Hepatocyte (in vitro differentiated cells): ENCODE measurements around the gene FAIM. TPM values are rescaled to one million over a fixed set of nuclear protein-coding genes. Genes with fewer than 3 reads are reported as not detected.
"Not testable (repeated sequence)": the region's sequence is repeated elsewhere in the genome, so short reads cannot be mapped to it uniquely, and the experiment has no call there.

Source experiments
- DNase-seq: peaks from one replicate; pipeline ENCODE4 v3.0.0-alpha.2; 2016; ENCODE audit warnings: low spot score
- H2AFZ ChIP-seq: fragments of 200-600 bp; sonication (generic); 2 replicates; pipeline ENCODE4 v1.6.0; 2016; ENCODE audit warnings: antibody characterized with exemption, mild to moderate bottlenecking
- H3K27ac ChIP-seq: fragments of 200-600 bp; sonication (generic); 2 replicates; pipeline ENCODE4 v1.5.1; 2016; ENCODE audit warnings: mild to moderate bottlenecking
- H3K27me3 ChIP-seq: fragments of 200-600 bp; sonication (generic); 2 replicates; pipeline ENCODE4 v1.6.1; 2016
- H3K36me3 ChIP-seq: fragments of 200-600 bp; sonication (generic); replicated peaks from 2 replicates; pipeline ENCODE4 v1.5.1; 2016; ENCODE audit warnings: low read depth; ENCODE audit not compliant: insufficient read depth
- H3K4me1 ChIP-seq: fragments of 200-600 bp; sonication (generic); 2 replicates; pipeline ENCODE4 v1.5.1; 2016; ENCODE audit warnings: mild to moderate bottlenecking, moderate library complexity; ENCODE audit not compliant: insufficient read depth
- H3K4me2 ChIP-seq: fragments of 200-600 bp; sonication (generic); 2 replicates; pipeline ENCODE4 v1.6.0; 2016
- H3K4me3 ChIP-seq: fragments of 200-600 bp; sonication (generic); 2 replicates; pipeline ENCODE4 v1.5.1; 2016; ENCODE audit warnings: mild to moderate bottlenecking
- H3K79me2 ChIP-seq: fragments of 200-600 bp; sonication (generic); 2 replicates; pipeline ENCODE4 v1.6.0; 2017; ENCODE audit warnings: mild to moderate bottlenecking
- H3K9me2 ChIP-seq: fragments of 200-600 bp; sonication (generic); replicated peaks from 2 replicates; pipeline ENCODE4 v1.6.0; 2017; ENCODE audit warnings: mild to moderate bottlenecking; ENCODE audit not compliant: insufficient read depth
- H3K9me3 ChIP-seq: fragments of 200-600 bp; sonication (generic); 2 replicates; pipeline ENCODE4 v1.5.1; 2016; ENCODE audit warnings: low read depth, mild to moderate bottlenecking
- H4K20me1 ChIP-seq: fragments of 200-600 bp; sonication (generic); 2 replicates; pipeline ENCODE4 v1.6.0; 2016; ENCODE audit warnings: mild to moderate bottlenecking; ENCODE audit not compliant: insufficient read depth, poor library complexity, severe bottlenecking
- EZH2 ChIP-seq: fragments of 200-600 bp; sonication (generic); IDR thresholded peaks from 2 replicates; pipeline ENCODE4 v1.6.1; 2016; ENCODE audit warnings: antibody characterized with exemption, mild to moderate bottlenecking, borderline replicate concordance
- EZH2phosphoT487 ChIP-seq: fragments of 200-600 bp; sonication (generic); IDR thresholded peaks from one replicate; pipeline ENCODE4 v1.6.1; 2018; ENCODE audit warnings: antibody characterized with exemption, mild to moderate bottlenecking, low read depth, moderate library complexity; ENCODE audit not compliant: unreplicated experiment, severe bottlenecking
- WGBS: methylation state at CpG from one replicate; pipeline ENCODE4 v1.1.6; 2016; ENCODE audit warnings: low lambda C conversion rate; ENCODE audit errors: missing lambda C conversion rate; 5-methylcytosine and 5-hydroxymethylcytosine counted together
- polyA plus RNA-seq: library from polyadenylated mRNA; unstranded; fragments of >200 nt; fragmentation: Nextera tagmentation; extraction: Ambion mirVana; gene quantifications from 2 replicates; pipeline ENCODE4 v1.2.1, GENCODE V29; 2016
- total RNA-seq: library from RNA; depleted of rRNA; stranded (reverse); fragments of >200 nt; gene quantifications from 2 replicates; pipeline ENCODE4 v1.2.3, GENCODE V29; 2014
- TF ChIP-seq, protein P1 (sequence below): fragments of 200-600 bp; sonication (generic); IDR thresholded peaks from 2 replicates; pipeline ENCODE4 v1.5.1; 2016; ENCODE audit warnings: antibody characterized with exemption, mild to moderate bottlenecking; ENCODE audit not compliant: poor library complexity

The FAIM gene, protein sequence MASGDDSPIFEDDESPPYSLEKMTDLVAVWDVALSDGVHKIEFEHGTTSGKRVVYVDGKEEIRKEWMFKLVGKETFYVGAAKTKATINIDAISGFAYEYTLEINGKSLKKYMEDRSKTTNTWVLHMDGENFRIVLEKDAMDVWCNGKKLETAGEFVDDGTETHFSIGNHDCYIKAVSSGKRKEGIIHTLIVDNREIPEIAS
- total RNA-seq (19.6 and 25.4 TPM in 2 replicates), polyA plus RNA-seq (17.4 and 17.7 TPM in 2 replicates)

DNA sequence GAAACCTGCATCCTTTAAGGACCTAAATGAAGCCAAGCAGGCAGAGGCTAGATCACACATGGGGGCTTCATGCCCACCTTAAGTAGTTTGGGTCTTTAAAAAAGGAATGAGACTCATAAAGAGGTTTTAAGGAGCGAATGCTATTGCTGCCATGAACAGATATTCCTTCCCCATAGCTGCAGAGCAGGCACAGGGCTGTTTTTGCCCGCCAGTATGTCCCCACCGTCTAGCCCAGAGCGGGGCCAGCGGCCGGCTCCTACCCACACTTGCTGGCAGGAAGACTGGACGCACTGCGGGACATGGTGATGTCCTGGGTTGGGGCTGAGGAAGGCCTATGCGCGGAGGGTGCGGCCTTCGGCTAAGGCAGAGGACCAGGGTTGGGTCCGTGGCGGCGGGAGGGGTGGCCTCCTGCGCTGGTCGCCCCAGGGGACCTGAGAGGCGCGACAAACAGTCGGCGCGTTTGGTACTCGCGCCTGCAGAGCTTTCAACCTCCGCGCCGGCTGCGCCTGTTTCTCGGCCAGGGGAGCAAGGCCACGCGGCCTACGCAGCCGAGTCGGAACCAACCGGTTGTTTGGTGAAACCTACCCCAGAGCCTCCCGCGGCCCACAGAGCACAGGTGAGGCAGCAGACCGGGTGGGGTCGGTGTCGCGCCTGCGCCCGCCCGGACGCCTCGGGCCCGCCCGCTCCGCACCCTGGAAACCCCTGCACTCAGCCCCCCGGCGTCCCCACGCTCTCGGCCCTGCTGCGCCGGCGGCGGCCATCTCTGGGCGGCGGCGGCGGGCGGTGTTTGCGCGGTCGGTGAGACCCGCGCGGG, at the start of gene FAIM:
Gene FAIM (plus strand): TSS at position 450 of the 814 bp plus-strand sequence. CDS start 10,956 bp downstream, outside the sequence.
- no peaks in the 10 kb centered on the region for H3K36me3 ChIP-seq
- H3K27me3 ChIP-seq, result no peaks in the 10 kb centered on the region
- H4K20me1 ChIP-seq, result no peaks in the 10 kb centered on the region
- TF ChIP-seq, protein P1, sequence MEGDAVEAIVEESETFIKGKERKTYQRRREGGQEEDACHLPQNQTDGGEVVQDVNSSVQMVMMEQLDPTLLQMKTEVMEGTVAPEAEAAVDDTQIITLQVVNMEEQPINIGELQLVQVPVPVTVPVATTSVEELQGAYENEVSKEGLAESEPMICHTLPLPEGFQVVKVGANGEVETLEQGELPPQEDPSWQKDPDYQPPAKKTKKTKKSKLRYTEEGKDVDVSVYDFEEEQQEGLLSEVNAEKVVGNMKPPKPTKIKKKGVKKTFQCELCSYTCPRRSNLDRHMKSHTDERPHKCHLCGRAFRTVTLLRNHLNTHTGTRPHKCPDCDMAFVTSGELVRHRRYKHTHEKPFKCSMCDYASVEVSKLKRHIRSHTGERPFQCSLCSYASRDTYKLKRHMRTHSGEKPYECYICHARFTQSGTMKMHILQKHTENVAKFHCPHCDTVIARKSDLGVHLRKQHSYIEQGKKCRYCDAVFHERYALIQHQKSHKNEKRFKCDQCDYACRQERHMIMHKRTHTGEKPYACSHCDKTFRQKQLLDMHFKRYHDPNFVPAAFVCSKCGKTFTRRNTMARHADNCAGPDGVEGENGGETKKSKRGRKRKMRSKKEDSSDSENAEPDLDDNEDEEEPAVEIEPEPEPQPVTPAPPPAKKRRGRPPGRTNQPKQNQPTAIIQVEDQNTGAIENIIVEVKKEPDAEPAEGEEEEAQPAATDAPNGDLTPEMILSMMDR, result no peak
- TF ChIP-seq EZH2 (no peak), EZH2phosphoT487 (no peak)
- H3K9me2 ChIP-seq, result no peaks in the 10 kb centered on the region
- peak within 1 kb of the TSS; percentile 92 for H3K4me2 ChIP-seq
- peak within 1 kb of the TSS; percentile 99 for H2AFZ ChIP-seq
- peak; percentile 81 for DNase-seq
- peak within 1 kb of the TSS; percentile 98 for H3K27ac ChIP-seq
- H3K4me1 ChIP-seq, result no peaks in the 10 kb centered on the region
- peak within 1 kb of the TSS; percentile 65 for H3K4me3 ChIP-seq
- H3K9me3 ChIP-seq, result no peaks in the 10 kb centered on the region
- 4% methylated on average over 53 of the region's 68 CpGs for WGBS
- peaks cover 13% of the 10 kb centered on the region for H3K79me2 ChIP-seq

DNA sequence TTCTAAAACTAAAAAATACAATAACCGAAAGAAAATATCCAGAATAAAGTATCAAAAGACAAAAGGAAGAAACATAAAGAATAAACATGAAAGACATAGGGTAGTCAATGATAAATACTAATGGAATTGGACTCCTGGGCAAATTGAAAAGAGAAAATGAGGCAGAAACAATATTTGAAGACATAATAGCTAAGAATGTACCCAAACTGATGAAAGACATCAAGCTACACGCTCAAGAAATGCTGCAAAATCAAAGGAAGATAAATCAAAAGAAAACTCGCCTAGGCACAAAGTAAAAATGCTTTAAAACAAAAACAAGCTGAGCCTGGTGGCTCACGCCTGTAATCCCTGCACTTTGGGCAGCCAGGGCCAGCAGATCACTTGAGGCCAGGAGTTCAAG, 49.4 kb upstream of the FAIM start:
- 87% methylated on average over 4 of the region's 4 CpGs for WGBS
- TF ChIP-seq EZH2 (no peak), EZH2phosphoT487 (no peak)
- TF ChIP-seq, protein P1, result no peak
- no peaks in the 10 kb centered on the region for H3K36me3 ChIP-seq
- H3K4me3 ChIP-seq, result no peak overlapping the region
- no peaks in the 10 kb centered on the region for H4K20me1 ChIP-seq
- H3K4me1 ChIP-seq, result no peaks in the 10 kb centered on the region
- no peaks in the 10 kb centered on the region for H3K27me3 ChIP-seq
- no peak for DNase-seq
- H2AFZ ChIP-seq, result no peak overlapping the region
- no peaks in the 10 kb centered on the region for H3K79me2 ChIP-seq
- no peaks in the 10 kb centered on the region for H3K9me2 ChIP-seq
- no peak overlapping the region for H3K4me2 ChIP-seq
- H3K9me3 ChIP-seq, result no peaks in the 10 kb centered on the region
- H3K27ac ChIP-seq, result no peak overlapping the region

DNA sequence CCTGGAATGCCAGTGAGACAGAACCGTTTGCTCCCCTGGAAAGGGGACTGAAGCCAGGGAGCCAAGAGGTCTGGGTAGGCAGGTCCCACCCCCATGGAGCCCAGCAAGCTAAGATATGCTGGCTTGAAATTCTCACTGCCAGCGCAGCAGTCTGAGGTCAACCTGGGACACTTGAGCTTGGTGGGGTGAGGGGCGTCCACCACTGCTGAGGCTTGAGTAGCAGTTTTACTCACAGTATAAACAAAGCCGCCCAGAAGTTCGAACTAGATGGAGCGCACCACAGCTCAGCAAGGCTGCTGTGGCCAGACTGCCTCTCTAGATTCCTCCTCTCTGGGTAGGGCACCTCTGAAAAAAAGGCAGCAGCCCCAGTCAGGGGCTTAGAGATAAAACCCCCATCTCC, 48.1 kb upstream of the FAIM start:
- WGBS, result 97% methylated on average over 6 of the region's 6 CpGs
- Histone ChIP-seq H3K4me2 (no peak overlapping the region), H3K9me3 (no peaks in the 10 kb centered on the region), H3K36me3 (no peaks in the 10 kb centered on the region), H3K27me3 (no peaks in the 10 kb centered on the region), H3K9me2 (no peaks in the 10 kb centered on the region), H3K4me1 (no peaks in the 10 kb centered on the region), H3K27ac (no peak overlapping the region), H4K20me1 (no peaks in the 10 kb centered on the region), H3K4me3 (no peak overlapping the region), H3K79me2 (no peaks in the 10 kb centered on the region), H2AFZ (no peak overlapping the region)
- TF ChIP-seq, protein P1, result no peak
- TF ChIP-seq EZH2phosphoT487 (no peak), EZH2 (no peak)
- DNase-seq, result no peak

DNA sequence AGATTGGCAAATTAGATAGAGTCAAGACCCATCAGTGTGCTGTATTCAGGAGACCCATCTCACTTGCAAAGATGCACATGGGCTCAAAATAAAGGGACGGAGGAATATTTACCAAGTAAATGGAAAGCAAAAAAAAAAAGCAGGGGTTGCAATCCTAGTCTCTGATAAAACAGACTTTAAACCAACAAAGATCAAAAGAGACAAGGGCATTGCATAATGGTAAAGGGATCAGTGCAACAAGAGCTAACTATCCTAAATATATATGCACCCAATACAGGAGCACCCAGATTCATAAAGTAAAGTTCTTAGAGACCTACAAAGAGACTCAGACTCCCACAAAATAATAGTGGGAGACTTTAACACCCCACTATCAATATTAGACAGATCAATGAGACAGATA, 45.7 kb upstream of the FAIM start:
- not testable (repeated sequence) for H3K27me3 ChIP-seq, H3K79me2 ChIP-seq, H3K27ac ChIP-seq, H3K4me3 ChIP-seq, H3K36me3 ChIP-seq, H2AFZ ChIP-seq, DNase-seq, H3K4me1 ChIP-seq, H3K9me2 ChIP-seq, H3K9me3 ChIP-seq, H3K4me2 ChIP-seq, H4K20me1 ChIP-seq
- 88% methylated on average over 1 of the region's 1 CpG for WGBS

DNA sequence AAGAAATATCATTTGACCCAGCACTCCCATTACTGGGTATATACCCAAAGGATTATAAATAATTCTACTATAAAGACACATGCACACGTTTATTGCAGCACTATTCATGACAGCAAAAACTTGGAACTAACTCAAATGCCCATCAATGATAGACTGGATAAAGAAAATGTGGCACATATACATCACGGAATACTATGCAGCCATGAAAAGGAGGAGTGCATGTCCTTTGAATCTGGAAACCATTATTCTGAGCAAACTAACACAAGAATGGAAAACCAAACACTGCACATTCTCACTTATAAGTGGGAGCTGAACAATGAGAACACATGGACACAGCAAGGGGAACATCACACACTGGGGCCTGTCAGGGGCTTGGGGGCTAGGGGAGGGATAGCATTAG, 42.3 kb upstream of the FAIM start:
- WGBS, result 98% methylated on average over 2 of the region's 2 CpGs
- not testable (repeated sequence) for H3K9me3 ChIP-seq, H3K36me3 ChIP-seq, H3K4me1 ChIP-seq, H3K4me3 ChIP-seq, H3K9me2 ChIP-seq, H3K4me2 ChIP-seq, H4K20me1 ChIP-seq, DNase-seq, H3K27me3 ChIP-seq, H2AFZ ChIP-seq, H3K79me2 ChIP-seq, H3K27ac ChIP-seq
